HG02938 (cell line): ENCODE measurements around the gene CHPT1.

Source experiments
- ATAC-seq: cut with Tn5 transposase; IDR thresholded peaks from one replicate; pipeline ENCODE4 v1.9.1; 2021; ENCODE audit warnings: mild to moderate bottlenecking, moderate library complexity; ENCODE audit not compliant: unreplicated experiment

Gene CHPT1

GRCh38 chr12:101761350-101761749, 63.9 kb downstream of the CHPT1 start:
- ATAC-seq = no peak

DNA sequence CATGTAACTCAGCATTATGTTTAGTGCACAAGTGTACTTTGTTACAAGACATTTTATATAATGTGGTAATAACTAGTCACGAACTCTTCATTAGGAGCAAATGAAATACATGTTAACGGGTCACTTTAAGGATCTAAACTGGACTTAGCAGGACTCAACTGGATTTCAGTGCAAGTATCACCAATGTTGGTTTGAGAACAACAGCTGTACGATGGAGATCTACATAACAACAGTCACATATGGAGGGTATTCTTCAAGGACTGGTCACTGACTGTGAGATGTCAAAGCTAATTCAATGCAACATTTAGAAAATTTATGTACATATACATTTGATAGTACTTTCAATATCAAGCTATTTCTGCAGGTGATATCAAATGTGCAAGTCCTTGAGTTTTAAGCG, 64.3 kb downstream of the CHPT1 start:
- no peak for ATAC-seq

- ATAC-seq = no peak
These were observed 65.9 kb downstream of the CHPT1 start for GRCh38 chr12:101763246-101763931.

DNA sequence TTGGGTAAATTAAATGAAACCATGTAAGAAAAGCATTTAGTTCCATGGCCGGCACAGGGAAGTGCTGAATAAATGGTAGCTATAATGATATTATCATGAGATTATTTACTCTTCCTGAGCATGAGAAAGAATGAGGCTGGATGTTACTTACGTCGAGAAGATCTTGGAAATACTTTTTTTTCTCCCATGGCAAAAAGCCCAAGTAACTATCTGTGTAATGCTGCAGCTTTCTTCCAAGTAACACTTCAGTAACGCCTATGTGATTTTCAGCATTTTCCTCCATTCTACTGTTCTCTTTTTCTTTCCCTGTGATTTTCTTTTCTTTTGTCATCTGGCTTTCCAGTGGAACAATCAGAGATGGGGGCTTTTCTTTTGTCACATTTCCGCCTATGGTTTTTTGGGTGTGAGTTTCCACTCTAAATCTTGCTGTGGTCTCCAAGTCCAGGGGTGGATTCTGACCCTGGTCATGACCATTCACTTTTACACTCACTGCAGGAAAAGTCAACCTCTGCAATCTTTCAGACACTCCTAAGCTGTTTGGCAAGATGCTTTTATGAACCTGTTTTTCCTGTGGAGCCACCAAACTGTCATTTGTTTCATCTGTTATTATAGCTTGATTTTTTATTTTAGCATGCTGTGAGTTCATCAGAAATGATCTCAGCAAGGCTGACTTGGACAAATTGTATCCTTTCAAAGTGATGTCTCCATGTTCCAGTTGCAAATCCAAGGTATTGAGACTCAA, 66.8 kb downstream of the CHPT1 start:
- ATAC-seq = no peak

- ATAC-seq = no peak
These were observed 70.1 kb downstream of the CHPT1 start for GRCh38 chr12:101767537-101767936.

- ATAC-seq = no peak
These were observed 71.3 kb downstream of the CHPT1 start for GRCh38 chr12:101768781-101769180.

DNA sequence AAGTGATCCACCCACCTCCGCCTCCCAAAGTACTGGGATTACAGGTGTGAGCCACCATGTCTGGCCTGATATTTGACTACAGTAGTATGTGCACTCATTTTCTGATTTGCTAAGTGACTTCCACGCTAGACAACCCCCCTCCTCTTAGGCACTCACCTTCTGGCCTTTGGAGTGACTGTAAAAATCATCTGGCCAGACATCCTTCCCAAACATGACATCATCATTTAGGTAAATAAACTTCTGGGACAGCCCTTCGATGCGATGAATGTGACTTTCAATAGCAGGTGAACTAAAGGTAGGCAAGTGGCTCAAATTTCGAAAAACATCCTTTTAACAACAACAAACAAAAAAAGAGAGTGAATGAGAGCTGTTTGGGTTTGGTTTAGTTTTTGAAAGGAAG, 72.4 kb downstream of the CHPT1 start:
- ATAC-seq = no peak

- ATAC-seq = no peak
These were observed 74.8 kb downstream of the CHPT1 start for GRCh38 chr12:101772012-101772775.

DNA sequence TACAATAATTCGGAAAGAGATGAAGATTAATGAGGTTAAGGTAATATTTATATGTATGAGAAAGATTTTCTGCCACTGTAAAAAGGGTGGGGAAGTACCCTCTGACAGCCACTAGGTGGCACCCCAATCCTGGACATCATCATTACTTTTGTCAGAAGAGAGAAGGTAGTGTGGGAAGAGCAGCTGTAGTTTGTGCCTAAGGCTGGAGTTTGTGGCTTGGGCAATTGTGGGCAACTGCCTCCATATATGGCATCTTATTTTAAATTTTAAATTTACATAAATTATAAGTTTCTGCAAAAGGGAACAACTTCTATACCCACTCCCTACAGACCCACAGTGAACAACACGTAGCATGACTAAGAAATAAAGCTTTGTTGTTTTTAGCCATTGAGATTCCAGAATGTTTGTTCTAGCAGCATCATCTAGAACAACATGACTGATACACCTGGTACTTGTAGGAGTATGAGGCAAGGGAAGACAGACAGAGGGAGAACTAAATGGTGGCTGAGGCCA, 76.3 kb downstream of the CHPT1 start:
- ATAC-seq = peak; percentile 85

DNA sequence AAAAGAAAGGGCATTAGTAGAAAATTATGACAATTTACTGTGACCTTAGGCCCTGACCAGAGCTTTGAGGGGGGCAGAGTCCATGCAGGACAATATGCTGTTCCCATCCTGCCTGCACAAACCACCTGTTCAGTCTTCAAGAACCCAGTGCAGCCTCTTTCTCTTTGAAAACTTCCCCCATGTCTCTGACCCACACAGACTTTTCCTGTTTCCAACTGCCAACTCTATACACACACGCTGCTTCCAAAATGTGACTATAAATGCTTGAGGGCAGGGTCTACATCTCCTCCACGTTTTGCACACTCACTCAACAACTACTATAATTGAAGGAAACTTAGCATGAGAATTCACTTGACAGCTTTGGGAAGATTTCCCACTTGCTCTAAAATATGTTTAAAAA, 78.4 kb downstream of the CHPT1 start:
- no peak for ATAC-seq

GRCh38 chr12:101777485-101777884, 80.0 kb downstream of the CHPT1 start:
- no peak for ATAC-seq

- ATAC-seq = no peak
These were observed 80.5 kb downstream of the CHPT1 start for GRCh38 chr12:101777978-101778377.
